ENCODE data around the gene GDF15.

GDF15 gene

DNA sequence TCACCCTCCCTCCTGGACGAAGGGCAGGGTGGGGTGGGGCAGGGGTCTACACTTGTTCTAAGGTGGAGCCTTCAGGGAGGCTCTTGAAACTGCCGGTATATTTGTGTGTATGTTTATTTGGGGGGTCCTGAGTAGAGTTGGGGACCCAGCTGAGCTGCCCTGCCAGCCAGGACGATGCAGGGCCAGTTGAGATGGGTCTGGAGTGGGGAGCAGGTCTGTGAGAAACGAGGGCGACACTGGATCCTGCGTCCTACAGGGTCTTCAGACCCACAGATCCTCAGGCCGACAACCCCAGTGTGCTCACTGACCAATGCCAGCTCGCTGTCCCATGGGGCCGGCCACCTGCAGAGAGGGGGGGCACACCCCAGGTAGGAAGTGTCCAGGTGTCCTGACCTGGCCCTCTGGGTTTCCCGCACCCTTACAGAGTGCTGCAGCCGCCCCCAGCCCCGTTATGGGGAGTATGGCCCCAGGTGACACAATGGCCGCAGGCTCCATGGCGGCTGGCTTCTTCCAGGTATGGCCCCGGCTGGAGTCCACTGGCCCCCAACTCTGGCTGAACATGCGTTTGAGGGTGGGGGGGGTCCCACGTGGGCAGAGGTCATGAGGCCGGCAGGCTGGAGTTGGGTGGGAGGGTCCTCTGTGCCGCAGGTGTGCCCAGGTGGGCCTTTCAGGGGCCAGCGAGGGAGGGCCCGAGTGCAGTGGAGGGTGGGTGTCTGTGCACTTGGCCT, 44.6 kb downstream of the GDF15 start:
- DNase-seq (ENCODE audit: low read depth, low spot score), result no peak

DNA sequence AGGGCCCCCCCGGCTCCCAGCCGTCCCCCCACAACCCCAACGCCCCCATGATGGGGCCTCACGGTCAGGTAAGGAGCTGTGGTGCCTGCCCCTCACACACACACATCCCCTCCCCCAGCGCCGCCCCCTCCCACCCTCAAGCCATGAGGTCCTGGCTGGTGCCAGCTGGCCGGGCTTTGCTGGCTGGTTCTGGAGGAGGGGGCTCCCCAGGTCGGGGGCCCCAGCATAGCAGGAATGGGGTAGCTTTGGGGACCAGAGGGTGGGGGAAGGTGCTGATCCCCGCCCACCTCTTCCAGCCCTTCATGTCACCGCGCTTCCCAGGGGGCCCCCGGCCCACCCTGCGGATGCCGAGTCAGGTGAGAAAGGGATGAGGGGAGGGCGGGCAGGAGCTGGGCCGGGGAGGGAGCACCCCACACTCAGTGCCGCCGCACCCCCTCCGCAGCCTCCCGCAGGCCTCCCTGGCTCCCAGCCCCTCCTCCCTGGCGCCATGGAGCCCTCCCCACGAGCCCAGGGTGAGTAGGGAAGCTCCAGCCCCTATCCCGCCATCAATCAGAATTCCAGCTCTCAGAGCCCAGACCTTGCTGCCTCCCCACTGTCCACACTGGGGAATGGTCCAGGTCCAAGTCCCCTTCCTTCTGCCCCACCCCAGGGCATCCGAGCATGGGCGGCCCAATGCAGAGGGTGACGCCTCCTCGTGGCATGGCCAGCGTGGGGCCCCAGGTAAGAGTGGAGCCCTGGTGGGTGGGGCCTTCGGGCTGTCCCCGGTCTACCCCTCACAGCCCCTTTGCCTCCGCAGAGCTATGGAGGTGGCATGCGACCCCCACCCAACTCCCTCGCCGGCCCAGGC, 45.6 kb downstream of the GDF15 start:
- no peak for DNase-seq (ENCODE audit: low read depth, low spot score)

DNA sequence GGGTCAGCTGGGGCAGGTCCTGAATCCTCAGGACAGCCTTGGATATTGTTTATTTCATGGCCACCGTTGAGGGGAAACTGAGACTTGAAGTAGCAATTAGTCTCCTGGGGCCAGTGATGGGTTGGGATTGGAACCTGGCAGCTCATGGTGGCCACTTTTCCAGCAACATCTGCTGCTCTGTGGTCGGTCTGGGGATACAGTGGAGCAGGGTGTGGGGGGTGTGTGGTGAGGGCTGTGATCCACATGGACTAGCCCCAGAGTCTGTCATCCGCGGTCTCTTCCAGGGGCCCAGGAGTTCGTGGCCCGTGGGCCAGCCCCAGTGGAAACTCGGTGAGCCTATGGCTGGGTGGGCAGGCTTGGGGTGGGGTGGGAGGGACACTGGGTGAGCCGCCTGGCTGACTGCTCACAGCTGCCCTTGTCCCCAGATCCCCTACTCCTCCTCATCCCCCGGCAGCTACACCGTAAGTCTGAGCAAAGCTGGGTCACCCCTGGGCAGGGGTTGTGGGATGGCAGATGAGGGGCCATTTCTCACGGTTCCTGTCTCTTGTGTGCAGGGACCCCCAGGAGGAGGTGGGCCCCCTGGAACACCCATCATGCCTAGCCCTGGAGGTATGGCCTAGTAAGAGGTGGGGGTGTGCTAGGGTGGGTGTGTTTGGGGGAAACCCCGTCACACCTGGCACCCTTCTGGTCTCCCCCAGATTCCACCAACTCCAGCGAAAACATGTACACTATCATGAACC, 46.5 kb downstream of the GDF15 start:
- DNase-seq (ENCODE audit: low read depth, low spot score), result no peak

DNA sequence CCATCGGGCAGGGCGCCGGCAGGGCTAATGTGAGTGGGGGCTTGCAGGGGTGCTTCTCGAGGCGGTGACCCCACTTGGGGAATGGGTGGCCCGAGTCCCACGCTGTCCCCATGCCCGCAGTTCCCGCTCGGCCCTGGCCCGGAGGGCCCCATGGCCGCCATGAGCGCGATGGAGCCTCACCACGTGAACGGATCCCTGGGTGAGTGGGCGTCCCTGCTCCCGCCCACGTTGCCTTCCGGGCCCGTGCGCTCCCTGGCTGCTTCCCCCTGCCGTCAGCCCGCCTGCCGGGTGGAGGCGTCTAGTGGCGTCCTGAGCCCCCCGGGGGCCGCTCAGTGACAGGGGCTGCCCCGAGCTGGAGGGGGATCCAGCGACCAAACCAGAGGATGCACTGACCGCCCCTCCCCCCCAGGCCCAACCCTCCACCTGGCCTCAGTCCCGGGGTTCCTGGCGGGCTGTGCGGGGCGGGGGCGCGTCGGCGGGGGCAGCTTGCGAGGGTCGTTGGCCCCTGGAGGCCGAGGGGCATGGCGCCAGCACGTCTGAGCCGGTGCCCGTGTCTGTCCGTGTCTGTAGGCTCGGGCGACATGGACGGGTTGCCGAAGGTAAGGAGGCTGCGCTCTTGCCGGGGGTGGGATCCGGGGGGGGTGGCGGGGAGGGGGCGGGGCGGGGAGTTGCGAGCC, 47.2 kb downstream of the GDF15 start:
- no peak for DNase-seq (ENCODE audit: low read depth, low spot score)

DNA sequence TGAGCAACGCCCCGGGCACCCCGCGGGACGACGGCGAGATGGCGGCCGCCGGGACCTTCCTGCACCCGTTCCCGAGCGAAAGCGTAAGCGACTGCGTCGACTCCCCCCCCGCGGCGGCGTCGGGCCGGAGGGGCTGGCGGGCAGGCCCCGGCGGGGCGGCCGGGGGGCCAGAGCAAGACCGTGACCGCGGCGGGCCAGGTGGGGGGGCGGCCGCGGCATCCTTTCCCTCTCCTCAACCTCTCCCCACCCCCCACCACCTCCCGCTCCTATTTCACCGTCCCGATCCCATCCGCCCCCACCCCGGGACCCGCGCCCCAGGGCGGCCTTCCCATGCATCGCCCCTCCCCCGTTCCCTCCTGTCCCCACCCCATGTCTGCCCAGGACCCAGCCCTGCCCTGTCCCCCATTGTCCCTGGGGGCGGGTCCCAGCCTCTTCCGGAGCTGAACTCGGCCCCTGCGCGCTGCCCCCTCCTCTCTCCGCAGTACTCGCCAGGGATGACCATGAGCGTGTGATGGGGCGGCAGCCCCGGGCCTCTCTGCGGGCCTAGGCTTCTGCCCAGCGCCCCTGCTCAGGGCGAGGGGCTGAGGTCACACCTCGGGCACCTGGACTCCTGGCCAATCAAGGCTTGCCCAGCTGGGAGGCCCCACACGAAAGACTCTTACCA, 47.9 kb downstream of the GDF15 start:
- DNase-seq (ENCODE audit: low read depth, low spot score), result no peak

DNA sequence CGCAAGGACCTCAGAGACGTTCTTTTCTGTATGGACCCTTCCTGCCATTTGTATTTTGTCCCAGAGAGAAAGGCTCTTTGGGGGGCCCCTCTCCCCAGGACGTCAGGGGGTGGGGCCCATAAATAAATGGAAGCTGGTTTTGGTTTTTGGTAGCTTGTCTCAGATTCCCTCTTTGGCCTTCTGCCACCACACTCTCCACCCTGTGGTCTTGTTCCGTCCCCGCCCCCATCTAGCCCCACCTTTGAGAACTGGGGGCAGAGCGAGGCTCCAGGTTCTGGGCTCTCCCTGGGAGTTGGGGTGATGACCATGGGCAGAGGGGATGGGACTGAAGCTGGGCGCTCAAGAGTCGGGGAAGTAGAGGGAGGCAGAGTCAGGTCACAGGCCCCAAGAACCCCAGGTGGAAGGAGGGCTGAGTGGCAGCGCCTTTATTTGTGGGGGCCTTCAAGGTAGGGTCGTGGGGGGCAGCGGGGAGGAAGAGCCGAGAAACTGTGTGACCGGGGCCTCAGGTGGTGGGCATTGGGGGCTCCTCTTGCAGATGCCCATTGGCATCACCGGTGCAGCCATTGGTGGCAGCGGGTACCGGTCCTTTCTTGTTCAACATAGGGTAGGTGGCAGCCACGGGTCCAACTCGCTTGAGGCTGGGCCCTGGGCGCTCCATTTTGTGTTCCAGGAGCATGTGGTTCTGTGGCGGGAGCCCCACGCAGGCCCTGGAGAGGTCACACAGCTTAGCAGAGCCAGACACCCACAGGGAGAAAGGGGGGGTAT, 48.6 kb downstream of the GDF15 start:
- DNase-seq (ENCODE audit: low read depth, low spot score), result no peak

DNA sequence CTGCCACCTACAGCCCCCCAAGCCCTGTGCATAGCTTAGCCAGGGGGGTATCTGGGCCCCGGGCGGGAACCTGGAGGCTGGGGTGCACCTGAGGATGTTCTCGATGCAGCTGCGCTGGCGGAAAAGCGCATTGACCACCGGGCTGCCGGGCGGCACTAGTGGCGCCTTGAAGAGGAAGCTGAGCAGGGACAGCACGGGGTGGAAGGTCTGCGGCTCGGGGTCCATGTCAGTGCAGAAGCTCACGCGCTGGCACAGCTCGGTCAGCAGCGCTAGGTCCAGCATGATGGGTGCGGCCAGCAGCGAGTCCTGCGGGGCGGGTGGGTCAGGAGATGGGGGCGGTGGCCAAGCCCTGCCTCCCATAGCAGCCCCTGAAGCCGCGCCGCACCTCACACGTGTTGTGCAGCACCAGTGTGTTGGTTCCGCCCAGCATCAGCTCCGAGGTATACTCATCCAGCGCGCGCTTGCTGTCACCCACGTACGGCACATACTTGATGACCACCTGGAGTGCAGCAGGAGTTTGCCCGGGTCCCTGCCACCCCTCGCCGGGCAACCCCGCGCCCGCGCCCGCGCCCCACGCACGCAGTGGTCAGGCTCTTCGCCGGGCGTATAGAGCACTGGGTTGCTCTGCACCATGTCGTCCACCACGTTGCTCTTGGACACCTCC, 49.4 kb downstream of the GDF15 start:
- DNase-seq (ENCODE audit: low read depth, low spot score), result no peak

DNA sequence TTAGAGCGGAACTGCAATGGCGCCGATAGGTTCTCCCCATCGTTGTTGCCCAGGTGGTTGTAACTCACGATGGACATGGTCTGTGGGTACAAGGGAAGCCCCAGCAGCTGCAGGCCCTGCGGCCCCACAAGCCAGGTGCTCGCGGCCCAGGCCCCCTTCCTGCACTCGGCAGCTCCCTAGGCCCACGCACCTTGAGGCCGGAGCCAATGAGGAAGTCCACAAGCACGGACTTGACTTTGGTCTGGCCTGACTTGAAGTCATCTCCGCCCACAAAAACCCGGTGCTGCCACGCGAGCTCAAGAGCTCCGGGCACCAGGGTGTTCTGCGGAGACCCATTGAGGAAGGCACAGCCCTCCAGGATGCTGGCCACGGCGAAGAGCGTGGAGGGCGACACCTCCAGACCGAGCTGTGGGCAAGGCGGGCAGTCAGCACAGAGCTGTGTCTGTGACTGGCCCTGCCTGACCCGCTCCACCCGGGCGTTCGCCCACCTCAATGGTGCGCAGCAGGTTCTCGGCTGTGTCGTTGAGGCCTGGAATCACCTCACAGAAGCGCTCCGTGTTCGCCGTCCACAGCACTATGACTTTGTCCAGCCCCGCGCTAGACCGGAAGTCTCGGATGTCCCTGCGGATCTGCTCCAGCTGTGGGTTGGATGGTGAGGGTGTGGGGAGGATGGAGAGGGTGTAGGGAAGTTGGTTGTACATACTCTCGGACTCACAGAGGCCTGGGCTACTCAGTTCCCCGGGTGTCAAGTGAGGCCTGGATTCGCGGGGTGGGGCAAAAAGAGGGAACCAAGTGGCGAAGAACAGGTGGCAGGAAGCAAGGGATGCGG, 50.1 kb downstream of the GDF15 start:
- no peak for DNase-seq (ENCODE audit: low read depth, low spot score)

DNA sequence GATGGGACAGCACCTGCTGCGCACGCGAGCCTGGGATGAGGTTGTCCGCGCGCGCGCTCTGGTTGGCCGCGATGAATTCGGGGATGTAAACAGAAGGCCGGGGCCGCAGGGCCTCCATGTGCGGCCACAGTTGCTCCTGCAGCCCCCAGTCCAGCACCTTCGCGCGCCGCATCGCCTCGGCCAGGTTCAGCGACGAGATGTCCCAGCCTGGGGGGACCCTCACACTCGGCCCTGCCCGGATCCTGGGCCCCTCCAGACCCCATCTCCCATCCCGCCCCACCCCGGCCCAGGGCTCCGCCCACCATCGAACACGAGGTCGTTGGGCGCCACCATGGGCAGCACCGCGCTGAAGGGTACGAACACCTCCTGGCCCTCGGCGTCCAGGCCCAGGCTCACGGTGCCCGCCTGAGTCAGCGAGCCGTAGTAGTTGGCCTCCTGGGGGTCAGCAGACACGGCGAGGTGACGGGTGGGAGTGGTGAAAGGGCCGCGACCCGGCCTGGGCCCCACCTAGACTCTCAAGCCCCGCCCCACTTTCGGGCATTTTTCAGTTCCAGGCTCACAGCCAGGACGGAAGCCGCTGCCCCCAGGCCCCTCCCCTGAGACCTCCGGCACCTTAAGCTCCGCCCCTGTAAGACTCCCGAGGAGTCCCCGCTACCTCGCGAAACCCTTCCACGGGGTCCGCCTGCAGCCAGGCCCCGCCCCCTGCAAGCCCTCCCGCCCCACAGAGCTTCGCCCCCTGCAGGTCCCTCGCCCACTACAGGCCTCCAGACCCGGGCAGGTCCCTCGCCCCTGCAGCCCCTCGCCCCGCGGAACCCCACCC, 50.9 kb downstream of the GDF15 start:
- peak; percentile 68 for DNase-seq (ENCODE audit: low read depth, low spot score)

DNA sequence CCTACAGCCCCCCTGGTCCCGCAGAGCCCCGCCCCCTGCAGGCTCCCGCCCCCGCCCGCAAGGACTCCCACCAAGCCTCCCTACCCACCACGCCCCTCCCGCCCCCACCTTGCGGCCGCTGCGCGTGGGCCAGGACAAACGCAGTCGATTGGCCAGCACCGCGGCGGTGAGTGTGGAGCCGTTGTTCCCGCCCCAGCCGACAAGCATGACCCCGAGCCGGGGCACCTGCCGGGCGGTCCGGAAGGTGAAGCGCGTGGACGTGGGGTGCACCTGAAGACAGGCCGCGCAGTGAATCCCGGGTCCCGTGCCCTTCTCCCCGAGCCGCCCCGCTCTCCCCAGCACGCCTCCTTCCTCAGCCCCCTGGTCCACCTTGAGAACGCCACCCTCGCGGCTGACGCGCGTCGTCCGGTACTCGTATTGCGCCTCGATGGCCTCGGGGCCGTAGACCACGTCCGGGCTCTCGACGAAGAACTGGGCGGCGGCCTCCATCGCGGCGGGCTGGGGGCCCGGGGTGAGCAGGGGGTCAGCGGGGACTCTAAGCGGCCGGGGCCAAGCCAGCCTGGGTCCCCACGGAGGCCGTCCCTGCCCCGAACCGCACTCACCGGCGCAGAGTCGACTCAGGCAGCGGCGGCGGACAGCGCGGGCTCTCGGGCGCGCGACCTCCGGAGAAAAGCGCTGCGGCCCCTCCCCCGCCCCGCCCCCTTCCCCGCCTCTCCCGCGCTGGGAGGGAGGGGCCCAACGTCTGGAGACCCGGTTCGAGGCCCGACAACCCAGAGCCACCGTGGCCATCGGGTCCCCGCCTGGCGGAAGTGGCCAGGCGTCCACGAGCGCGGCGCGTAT, 51.8 kb downstream of the GDF15 start, which contains the start of gene ISYNA1:
ISYNA1 (minus strand) TSS at position 643 of the 840 bp plus-strand sequence; CDS start at position 489, 154 bp downstream.
- no peak for DNase-seq (ENCODE audit: low read depth, low spot score)

DNA sequence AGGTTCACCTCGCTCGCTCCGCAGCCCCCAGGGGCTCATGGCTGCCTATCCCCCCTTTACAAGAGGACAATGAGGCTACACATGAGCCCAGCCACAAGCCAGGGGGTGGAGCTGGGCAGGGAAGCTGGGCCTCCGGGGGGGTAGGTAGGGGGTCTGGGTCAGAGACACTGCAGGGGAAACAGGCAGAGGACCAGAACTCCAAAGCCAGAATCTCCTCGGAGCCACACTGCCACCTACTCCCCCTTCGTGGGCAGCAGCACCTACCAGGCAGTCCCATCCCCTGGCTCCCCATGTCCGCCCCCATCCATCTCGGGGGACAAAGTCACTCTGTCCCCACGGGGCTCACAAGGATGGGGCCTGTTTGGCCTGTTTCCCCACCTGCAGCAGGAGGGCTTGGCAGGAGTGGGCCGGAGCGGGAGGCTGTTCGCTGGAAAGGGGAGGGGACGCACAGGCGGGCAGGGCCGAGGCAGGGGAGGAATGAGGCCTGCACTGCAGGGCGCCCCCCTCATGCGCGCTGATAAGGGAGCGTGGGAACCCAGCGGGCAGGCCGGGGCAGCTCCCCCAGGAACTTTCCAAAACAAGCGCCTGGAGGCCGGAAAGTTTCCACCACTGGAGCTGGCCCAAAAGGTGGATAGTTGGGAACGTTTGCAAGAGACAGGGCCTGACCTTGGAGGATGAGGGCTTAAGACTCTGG, 52.5 kb downstream of the GDF15 start:
- no peak for DNase-seq (ENCODE audit: low read depth, low spot score)

Data from activated naive CD8-positive, alpha-beta T cell treated with anti-CD3 and anti-CD28 coated beads, Interleukin-2, amount 50 U/mL, for 16 hours (primary cell).